GM21367 (cell line): ENCODE data around the gene ABHD15.
"Not testable (repeated sequence)": the region's sequence is repeated elsewhere in the genome, so short reads cannot be mapped to it uniquely, and the experiment has no call there.

Experiments
- ATAC-seq: cut with Tn5 transposase; IDR thresholded peaks from one replicate; pipeline ENCODE4 v1.9.1; 2021; ENCODE audit not compliant: unreplicated experiment

Gene ABHD15

GRCh38 chr17:29571486-29571882 lies 4.6 kb upstream of the ABHD15 start:
- ATAC-seq: no peak

- no peak for ATAC-seq
Measured at GRCh38 chr17:29570521-29570920, 3.7 kb upstream of the ABHD15 start.

- ATAC-seq: no peak
Measured at GRCh38 chr17:29569245-29569950, 2.6 kb upstream of the ABHD15 start.

GRCh38 chr17:29568331-29569244 lies 1.8 kb upstream of the ABHD15 start, which contains the start of gene TP53I13:
Gene TP53I13, plus strand, starts transcription at chr17:29568701. Its CDS starts 58 bp downstream, at chr17:29568759.
- ATAC-seq: no peak

GRCh38 chr17:29567554-29568330 lies 905 bp upstream of the ABHD15 start:
- peak; percentile 30 for ATAC-seq

GRCh38 chr17:29567304-29567553 lies 392 bp upstream of the ABHD15 start:
- ATAC-seq: no peak

GRCh38 chr17:29565643-29566472 lies 979 bp downstream of the ABHD15 start:
- ATAC-seq: no peak

GRCh38 chr17:29563816-29564215 lies 3.0 kb downstream of the ABHD15 start:
- no peak for ATAC-seq

- no peak for ATAC-seq
Measured at GRCh38 chr17:29562615-29563014, 4.2 kb downstream of the ABHD15 start.

- no peak for ATAC-seq
Measured at GRCh38 chr17:29561554-29562517, 5.0 kb downstream of the ABHD15 start.

GRCh38 chr17:29560316-29560715 lies 6.5 kb downstream of the ABHD15 start:
- no peak for ATAC-seq

- ATAC-seq: no peak
Measured at GRCh38 chr17:29559640-29560039, 7.2 kb downstream of the ABHD15 start.

GRCh38 chr17:29558139-29558538 lies 8.7 kb downstream of the ABHD15 start:
- not testable (repeated sequence) for ATAC-seq

GRCh38 chr17:29557739-29558116 lies 9.1 kb downstream of the ABHD15 start:
- no peak for ATAC-seq

GRCh38 chr17:29557085-29557738 lies 9.6 kb downstream of the ABHD15 start:
- ATAC-seq: no peak

GRCh38 chr17:29555840-29556239 lies 11.0 kb downstream of the ABHD15 start:
- ATAC-seq: no peak

- ATAC-seq: no peak
Measured at GRCh38 chr17:29549177-29549923, 17.5 kb downstream of the ABHD15 start.

GRCh38 chr17:29546830-29547229 lies 20.0 kb downstream of the ABHD15 start:
- no peak for ATAC-seq
